ENCODE results near the gene EIF5AL1.

Gene EIF5AL1

GRCh38 chr10:79494871-79495705 lies 17.2 kb upstream of the EIF5AL1 start:
- Histone ChIP-seq H2AFZ (ENCODE audit: low read length) (no peak overlapping the region), H2BK5ac (ENCODE audit: low read length) (no peak overlapping the region), H3K23ac (ENCODE audit: low read depth, low read length, poor library complexity) (no peak overlapping the region), H3K4me1 (ENCODE audit: control insufficient read depth in 2 of 2, insufficient read depth in 1 of 2, low read depth in 1 of 2, low read length in 2 of 2) (peaks cover 0 to 3% of the 10 kb centered on the region in 2 donors), H3K18ac (ENCODE audit: low read length) (no peak overlapping the region), H4K91ac (ENCODE audit: low read depth, low read length, poor library complexity) (no peak overlapping the region), H3K27ac (replicated peaks; ENCODE audit: low read length) (no peak overlapping the region), H3K36me3 (replicated peaks in 1 of 2; ENCODE audit: control insufficient read depth in 2 of 2, insufficient read depth in 2 of 2, low read length in 2 of 2) (no peaks in the 10 kb centered on the region), H4K8ac (ENCODE audit: low read depth, low read length) (no peak overlapping the region), H3K4me2 (ENCODE audit: insufficient read depth, low read length, poor library complexity, severe bottlenecking) (no peak overlapping the region), H3K27me3 (ENCODE audit: control insufficient read depth in 3 of 3, insufficient read depth in 3 of 3, low read depth in 1 of 3, low read length in 3 of 3) (peaks cover 0 to 20% (median 0%) of the 10 kb centered on the region in 3 experiments), H3K79me1 (ENCODE audit: low read depth, low read length) (no peaks in the 10 kb centered on the region), H3K4me3 (ENCODE audit: low read length in 2 of 2) (no peak overlapping the region), H2AK5ac (ENCODE audit: low read depth, low read length) (peak overlapping the region; percentile 35), H2BK12ac (ENCODE audit: low read length) (no peak overlapping the region), H2BK15ac (ENCODE audit: low read length) (no peak overlapping the region), H3K14ac (ENCODE audit: low read length) (no peak overlapping the region), H3K9me3 (replicated peaks in 1 of 2; ENCODE audit: control insufficient read depth in 2 of 2, insufficient read depth in 1 of 2, low read depth in 1 of 2, low read length in 2 of 2) (peaks cover 0 to 4% of the 10 kb centered on the region in 2 donors), H3K4ac (ENCODE audit: low read length) (no peak overlapping the region), H2BK120ac (ENCODE audit: low read depth, low read length) (no peak overlapping the region), H3K9ac (ENCODE audit: low read depth, low read length, poor library complexity) (no peak overlapping the region)
- WGBS, 2 donors (ENCODE audit: extremely low coverage in 2 of 2, insufficient read length in 2 of 2, insufficient replicate concordance in 1 of 2): no CpG with 5 or more reads among the region's 17 CpGs
- DNase-seq (ENCODE audit: low spot score): no peak

GRCh38 chr10:79495791-79496190 lies 16.5 kb upstream of the EIF5AL1 start:
- no peak overlapping the region for H3K9ac ChIP-seq (ENCODE audit: low read depth, low read length, poor library complexity)
- no peaks in the 10 kb centered on the region for H3K4me1 ChIP-seq (ENCODE audit: control insufficient read depth in 2 of 2, insufficient read depth in 1 of 2, low read depth in 1 of 2, low read length in 2 of 2)
- peaks cover 0 to 20% (median 0%) of the 10 kb centered on the region in 3 experiments for H3K27me3 ChIP-seq (ENCODE audit: control insufficient read depth in 3 of 3, insufficient read depth in 3 of 3, low read depth in 1 of 3, low read length in 3 of 3)
- no peak overlapping the region for H2AK5ac ChIP-seq (ENCODE audit: low read depth, low read length)
- H3K4ac ChIP-seq (ENCODE audit: low read length): no peak overlapping the region
- no peak overlapping the region for H2BK120ac ChIP-seq (ENCODE audit: low read depth, low read length)
- no peak overlapping the region for H3K18ac ChIP-seq (ENCODE audit: low read length)
- H3K9me3 ChIP-seq (replicated peaks in 1 of 2; ENCODE audit: control insufficient read depth in 2 of 2, insufficient read depth in 1 of 2, low read depth in 1 of 2, low read length in 2 of 2): peaks cover 0 to 4% of the 10 kb centered on the region in 2 donors
- no peak overlapping the region for H3K23ac ChIP-seq (ENCODE audit: low read depth, low read length, poor library complexity)
- H3K27ac ChIP-seq (replicated peaks; ENCODE audit: low read length): no peak overlapping the region
- WGBS, 2 donors (ENCODE audit: extremely low coverage in 2 of 2, insufficient read length in 2 of 2, insufficient replicate concordance in 1 of 2): no CpG with 5 or more reads among the region's 6 CpGs
- no peak overlapping the region for H4K91ac ChIP-seq (ENCODE audit: low read depth, low read length, poor library complexity)
- no peak overlapping the region for H3K14ac ChIP-seq (ENCODE audit: low read length)
- H3K36me3 ChIP-seq (replicated peaks in 1 of 2; ENCODE audit: control insufficient read depth in 2 of 2, insufficient read depth in 2 of 2, low read length in 2 of 2): no peaks in the 10 kb centered on the region
- no peak for DNase-seq (ENCODE audit: low spot score)
- H3K79me1 ChIP-seq (ENCODE audit: low read depth, low read length): no peaks in the 10 kb centered on the region
- H3K4me3 ChIP-seq (ENCODE audit: low read length in 2 of 2): no peak overlapping the region
- no peak overlapping the region for H2AFZ ChIP-seq (ENCODE audit: low read length)
- no peak overlapping the region for H4K8ac ChIP-seq (ENCODE audit: low read depth, low read length)
- H2BK5ac ChIP-seq (ENCODE audit: low read length): no peak overlapping the region
- no peak overlapping the region for H2BK15ac ChIP-seq (ENCODE audit: low read length)
- H2BK12ac ChIP-seq (ENCODE audit: low read length): no peak overlapping the region
- no peak overlapping the region for H3K4me2 ChIP-seq (ENCODE audit: insufficient read depth, low read length, poor library complexity, severe bottlenecking)

DNA sequence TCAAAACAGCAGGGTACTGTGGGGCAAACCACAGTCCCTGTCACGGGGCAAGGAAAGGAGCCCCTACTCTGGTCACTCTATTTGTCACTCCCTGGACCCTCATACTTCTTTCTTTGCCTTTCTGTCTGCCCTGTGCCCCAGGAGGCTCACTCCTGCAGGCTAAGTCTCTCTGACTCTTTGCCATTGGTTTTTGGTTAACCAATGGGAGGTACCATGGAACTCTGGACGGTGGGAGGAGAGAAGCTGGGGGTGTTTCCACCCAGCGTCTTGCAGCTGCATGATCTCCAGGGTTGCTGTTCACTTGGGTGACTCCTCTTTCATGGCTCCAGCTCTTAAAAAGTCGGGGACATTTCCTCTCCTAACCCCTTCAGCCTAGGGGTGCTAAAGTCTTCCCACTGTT lies 15.4 kb upstream of the EIF5AL1 start:
- Histone ChIP-seq H2BK120ac (ENCODE audit: low read depth, low read length) (no peak overlapping the region), H3K4ac (ENCODE audit: low read length) (no peak overlapping the region), H4K91ac (ENCODE audit: low read depth, low read length, poor library complexity) (no peak overlapping the region), H3K4me2 (ENCODE audit: insufficient read depth, low read length, poor library complexity, severe bottlenecking) (no peak overlapping the region), H3K4me1 (ENCODE audit: control insufficient read depth in 2 of 2, insufficient read depth in 1 of 2, low read depth in 1 of 2, low read length in 2 of 2) (no peaks in the 10 kb centered on the region), H2AK5ac (ENCODE audit: low read depth, low read length) (no peak overlapping the region), H3K14ac (ENCODE audit: low read length) (no peak overlapping the region), H3K27me3 (ENCODE audit: control insufficient read depth in 3 of 3, insufficient read depth in 3 of 3, low read depth in 1 of 3, low read length in 3 of 3) (peaks cover 0 to 16% (median 0%) of the 10 kb centered on the region in 3 experiments), H2BK12ac (ENCODE audit: low read length) (no peak overlapping the region), H3K27ac (replicated peaks; ENCODE audit: low read length) (no peak overlapping the region), H3K4me3 (ENCODE audit: low read length in 2 of 2) (no peak overlapping the region), H4K8ac (ENCODE audit: low read depth, low read length) (no peak overlapping the region), H3K23ac (ENCODE audit: low read depth, low read length, poor library complexity) (no peak overlapping the region), H3K18ac (ENCODE audit: low read length) (no peak overlapping the region), H2AFZ (ENCODE audit: low read length) (no peak overlapping the region), H3K36me3 (replicated peaks in 1 of 2; ENCODE audit: control insufficient read depth in 2 of 2, insufficient read depth in 2 of 2, low read length in 2 of 2) (no peaks in the 10 kb centered on the region), H3K9ac (ENCODE audit: low read depth, low read length, poor library complexity) (no peak overlapping the region), H2BK15ac (ENCODE audit: low read length) (no peak overlapping the region), H3K9me3 (replicated peaks in 1 of 2; ENCODE audit: control insufficient read depth in 2 of 2, insufficient read depth in 1 of 2, low read depth in 1 of 2, low read length in 2 of 2) (peaks cover 0 to 4% of the 10 kb centered on the region in 2 donors), H3K79me1 (ENCODE audit: low read depth, low read length) (no peaks in the 10 kb centered on the region), H2BK5ac (ENCODE audit: low read length) (no peak overlapping the region)
- WGBS, 2 donors (ENCODE audit: extremely low coverage in 2 of 2, insufficient read length in 2 of 2, insufficient replicate concordance in 1 of 2): no CpG with 5 or more reads among the region's 4 CpGs
- no peak for DNase-seq (ENCODE audit: low spot score)

GRCh38 chr10:79498291-79498829 lies 14.0 kb upstream of the EIF5AL1 start:
- Histone ChIP-seq H3K9ac (ENCODE audit: low read depth, low read length, poor library complexity) (no peak overlapping the region), H3K23ac (ENCODE audit: low read depth, low read length, poor library complexity) (no peak overlapping the region), H3K9me3 (replicated peaks in 1 of 2; ENCODE audit: control insufficient read depth in 2 of 2, insufficient read depth in 1 of 2, low read depth in 1 of 2, low read length in 2 of 2) (peaks cover 0 to 4% of the 10 kb centered on the region in 2 donors), H2BK15ac (ENCODE audit: low read length) (no peak overlapping the region), H2BK120ac (ENCODE audit: low read depth, low read length) (no peak overlapping the region), H3K4me2 (ENCODE audit: insufficient read depth, low read length, poor library complexity, severe bottlenecking) (no peak overlapping the region), H3K79me1 (ENCODE audit: low read depth, low read length) (no peaks in the 10 kb centered on the region), H4K91ac (ENCODE audit: low read depth, low read length, poor library complexity) (no peak overlapping the region), H3K36me3 (replicated peaks in 1 of 2; ENCODE audit: control insufficient read depth in 2 of 2, insufficient read depth in 2 of 2, low read length in 2 of 2) (no peaks in the 10 kb centered on the region), H2AK5ac (ENCODE audit: low read depth, low read length) (no peak overlapping the region), H3K4me1 (ENCODE audit: control insufficient read depth in 2 of 2, insufficient read depth in 1 of 2, low read depth in 1 of 2, low read length in 2 of 2) (peaks cover 0 to 8% of the 10 kb centered on the region in 2 donors), H3K18ac (ENCODE audit: low read length) (no peak overlapping the region), H3K27me3 (ENCODE audit: control insufficient read depth in 3 of 3, insufficient read depth in 3 of 3, low read depth in 1 of 3, low read length in 3 of 3) (peaks cover 0 to 11% (median 0%) of the 10 kb centered on the region in 3 experiments), H3K4me3 (ENCODE audit: low read length in 2 of 2) (no peak overlapping the region), H3K27ac (replicated peaks; ENCODE audit: low read length) (no peak overlapping the region), H3K14ac (ENCODE audit: low read length) (no peak overlapping the region), H2BK5ac (ENCODE audit: low read length) (no peak overlapping the region), H4K8ac (ENCODE audit: low read depth, low read length) (no peak overlapping the region), H2AFZ (ENCODE audit: low read length) (no peak overlapping the region), H2BK12ac (ENCODE audit: low read length) (no peak overlapping the region), H3K4ac (ENCODE audit: low read length) (no peak overlapping the region)
- no CpG with 5 or more reads among the region's 6 CpGs for WGBS, 2 donors (ENCODE audit: extremely low coverage in 2 of 2, insufficient read length in 2 of 2, insufficient replicate concordance in 1 of 2)
- DNase-seq (ENCODE audit: low spot score): no peak
